ENCODE measurements around the gene SIAH2. TPM values are rescaled to one million over a fixed set of nuclear protein-coding genes. Genes with fewer than 3 reads are reported as not detected.

The SIAH2 gene
- total and polyA plus RNA-seq, 2 experiments from 2014 or later: 6.3 to 28.8 TPM

DNA sequence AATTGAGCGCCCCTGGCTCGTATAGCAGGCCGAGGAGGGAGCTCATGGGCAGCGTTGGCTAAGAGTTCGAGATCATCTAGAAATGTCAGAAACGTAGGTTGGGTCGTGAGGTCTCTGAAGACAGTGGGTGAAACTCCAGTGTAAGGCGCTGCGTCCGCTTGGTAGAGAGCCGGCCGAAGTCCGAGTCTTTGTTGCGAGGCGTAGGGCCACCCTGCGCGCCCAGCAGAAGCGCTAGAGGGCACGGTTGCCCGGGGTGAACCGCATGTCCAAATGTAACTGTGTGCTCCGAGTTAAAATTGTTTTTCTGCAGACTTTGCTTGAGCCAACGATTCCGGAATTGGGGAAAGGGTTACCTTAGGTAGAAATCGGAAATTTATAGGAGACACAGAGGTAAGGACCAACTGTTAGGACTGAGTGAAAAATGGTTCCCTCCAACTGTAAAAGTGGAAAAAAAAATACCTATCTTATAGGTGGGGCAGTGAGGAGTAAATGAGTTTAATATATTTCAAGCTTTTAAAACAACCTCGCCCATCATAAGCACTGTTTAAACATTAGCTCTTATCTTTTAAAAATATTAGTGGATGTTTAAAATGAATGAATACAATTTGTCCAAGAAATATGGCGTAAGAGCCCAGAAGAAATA, 993 bp upstream of the SIAH2 start:
- Histone ChIP-seq H3K9me2 (ENCODE audit: insufficient read depth) (no peaks in the 10 kb centered on the region), H3K27me3 (ENCODE audit: insufficient read depth) (peaks cover 45% of the 10 kb centered on the region), H3K4me2 (peak overlapping the region; percentile 98), H3K36me3 (ENCODE audit: insufficient read depth) (no peaks in the 10 kb centered on the region), H3K27ac (ENCODE audit: low read depth) (no peak overlapping the region), H3K4me1 (ENCODE audit: insufficient read depth) (peaks cover 33% of the 10 kb centered on the region), H3K79me2 (replicated peaks; ENCODE audit: insufficient read depth) (peaks cover 23% of the 10 kb centered on the region), H2AFZ (peak overlapping the region; percentile 98), H3K4me3 (peak overlapping the region; percentile 78), H4K20me1 (replicated peaks; ENCODE audit: insufficient read depth) (no peaks in the 10 kb centered on the region), H3F3A (replicated peaks; ENCODE audit: low read depth) (no peaks in the 10 kb centered on the region)
- H3K27ac Mint-ChIP-seq: peak overlapping the region; percentile 27; the same call in 1 of the 2 replicates
- peaks cover 25% of the 10 kb centered on the region for H3K27me3 Mint-ChIP-seq (ENCODE audit: insufficient read depth, low read depth, poor library complexity)
- TF ChIP-seq, protein P1, sequence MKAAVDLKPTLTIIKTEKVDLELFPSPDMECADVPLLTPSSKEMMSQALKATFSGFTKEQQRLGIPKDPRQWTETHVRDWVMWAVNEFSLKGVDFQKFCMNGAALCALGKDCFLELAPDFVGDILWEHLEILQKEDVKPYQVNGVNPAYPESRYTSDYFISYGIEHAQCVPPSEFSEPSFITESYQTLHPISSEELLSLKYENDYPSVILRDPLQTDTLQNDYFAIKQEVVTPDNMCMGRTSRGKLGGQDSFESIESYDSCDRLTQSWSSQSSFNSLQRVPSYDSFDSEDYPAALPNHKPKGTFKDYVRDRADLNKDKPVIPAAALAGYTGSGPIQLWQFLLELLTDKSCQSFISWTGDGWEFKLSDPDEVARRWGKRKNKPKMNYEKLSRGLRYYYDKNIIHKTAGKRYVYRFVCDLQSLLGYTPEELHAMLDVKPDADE (IDR thresholded peaks at IDR 0.05): no peak
- peak; percentile 6 for TF ChIP-seq EZH2 (IDR thresholded peaks at IDR 0.05; ENCODE audit: low read depth, unreplicated experiment)
- TF ChIP-seq, protein P2, sequence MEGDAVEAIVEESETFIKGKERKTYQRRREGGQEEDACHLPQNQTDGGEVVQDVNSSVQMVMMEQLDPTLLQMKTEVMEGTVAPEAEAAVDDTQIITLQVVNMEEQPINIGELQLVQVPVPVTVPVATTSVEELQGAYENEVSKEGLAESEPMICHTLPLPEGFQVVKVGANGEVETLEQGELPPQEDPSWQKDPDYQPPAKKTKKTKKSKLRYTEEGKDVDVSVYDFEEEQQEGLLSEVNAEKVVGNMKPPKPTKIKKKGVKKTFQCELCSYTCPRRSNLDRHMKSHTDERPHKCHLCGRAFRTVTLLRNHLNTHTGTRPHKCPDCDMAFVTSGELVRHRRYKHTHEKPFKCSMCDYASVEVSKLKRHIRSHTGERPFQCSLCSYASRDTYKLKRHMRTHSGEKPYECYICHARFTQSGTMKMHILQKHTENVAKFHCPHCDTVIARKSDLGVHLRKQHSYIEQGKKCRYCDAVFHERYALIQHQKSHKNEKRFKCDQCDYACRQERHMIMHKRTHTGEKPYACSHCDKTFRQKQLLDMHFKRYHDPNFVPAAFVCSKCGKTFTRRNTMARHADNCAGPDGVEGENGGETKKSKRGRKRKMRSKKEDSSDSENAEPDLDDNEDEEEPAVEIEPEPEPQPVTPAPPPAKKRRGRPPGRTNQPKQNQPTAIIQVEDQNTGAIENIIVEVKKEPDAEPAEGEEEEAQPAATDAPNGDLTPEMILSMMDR (conservative IDR thresholded peaks at IDR 0.05; ENCODE audit: low read depth in 2 of 2): peak; percentile 37 to 49
- DNase-seq (ENCODE audit: low spot score) (peak; percentile 61), ATAC-seq (peak; percentile 61)
- H3K36me3 Mint-ChIP-seq (ENCODE audit: low read depth): no peaks in the 10 kb centered on the region
- peak overlapping the region; percentile 84 for H3K4me3 Mint-ChIP-seq
- peaks cover 44% of the 10 kb centered on the region for H3K4me1 Mint-ChIP-seq
- no peaks in the 10 kb centered on the region for H3K9me3 Mint-ChIP-seq

DNA sequence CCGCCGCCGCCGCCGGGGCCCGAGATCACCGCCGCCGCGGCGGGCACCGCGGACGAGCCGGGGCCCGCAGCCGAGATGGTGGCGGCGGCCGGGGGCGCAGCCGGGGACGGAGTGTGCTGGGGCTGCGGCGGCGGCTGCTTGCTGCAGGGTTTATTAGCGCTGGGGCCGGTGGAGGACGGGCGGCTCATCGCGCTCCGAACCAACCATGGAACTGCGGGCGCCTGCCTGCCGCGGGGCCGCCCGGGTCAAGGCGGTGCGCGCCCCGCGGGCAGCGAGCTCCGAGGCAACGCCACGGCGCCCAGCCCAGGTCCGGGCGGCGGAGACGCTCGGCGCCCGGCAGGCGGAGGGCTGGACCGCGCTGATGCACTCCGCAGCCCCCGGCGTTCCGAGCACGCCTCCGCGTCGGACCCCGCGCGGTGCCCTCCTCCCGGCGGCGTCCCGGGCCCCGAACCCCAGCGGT, 277 bp downstream of the SIAH2 start:
- H3K27ac Mint-ChIP-seq: no peak overlapping the region
- peaks cover 25% of the 10 kb centered on the region for H3K27me3 Mint-ChIP-seq (ENCODE audit: insufficient read depth, low read depth, poor library complexity)
- Histone ChIP-seq H3K36me3 (ENCODE audit: insufficient read depth) (no peaks in the 10 kb centered on the region), H3K4me3 (peak overlapping the region; percentile 78), H3K4me1 (ENCODE audit: insufficient read depth) (peaks cover 33% of the 10 kb centered on the region), H3K27me3 (ENCODE audit: insufficient read depth) (peaks cover 45% of the 10 kb centered on the region), H3K27ac (ENCODE audit: low read depth) (no peak overlapping the region), H3K9me2 (ENCODE audit: insufficient read depth) (no peaks in the 10 kb centered on the region), H3F3A (replicated peaks; ENCODE audit: low read depth) (no peaks in the 10 kb centered on the region), H4K20me1 (replicated peaks; ENCODE audit: insufficient read depth) (no peaks in the 10 kb centered on the region; the same call in 1 of the 2 replicates), H3K4me2 (peak overlapping the region; percentile 98), H3K79me2 (replicated peaks; ENCODE audit: insufficient read depth) (peaks cover 24% of the 10 kb centered on the region), H2AFZ (no peak overlapping the region)
- DNase-seq (ENCODE audit: low spot score): no peak
- H3K4me1 Mint-ChIP-seq: peaks cover 46% of the 10 kb centered on the region
- peak overlapping the region; percentile 88; the same call in 2 of the 3 replicates for H3K4me3 Mint-ChIP-seq
- no peaks in the 10 kb centered on the region for H3K36me3 Mint-ChIP-seq (ENCODE audit: low read depth)
- no peaks in the 10 kb centered on the region for H3K9me3 Mint-ChIP-seq
- peak; percentile 48 for ATAC-seq
- TF ChIP-seq STAT1 (IDR thresholded peaks at IDR 0.05; ENCODE audit: unreplicated experiment): no peak
- no peak for TF ChIP-seq CREB1 (CRISPR knock-in tag; IDR thresholded peaks at IDR 0.05; ENCODE audit: low read depth)
- TF ChIP-seq, protein P3, sequence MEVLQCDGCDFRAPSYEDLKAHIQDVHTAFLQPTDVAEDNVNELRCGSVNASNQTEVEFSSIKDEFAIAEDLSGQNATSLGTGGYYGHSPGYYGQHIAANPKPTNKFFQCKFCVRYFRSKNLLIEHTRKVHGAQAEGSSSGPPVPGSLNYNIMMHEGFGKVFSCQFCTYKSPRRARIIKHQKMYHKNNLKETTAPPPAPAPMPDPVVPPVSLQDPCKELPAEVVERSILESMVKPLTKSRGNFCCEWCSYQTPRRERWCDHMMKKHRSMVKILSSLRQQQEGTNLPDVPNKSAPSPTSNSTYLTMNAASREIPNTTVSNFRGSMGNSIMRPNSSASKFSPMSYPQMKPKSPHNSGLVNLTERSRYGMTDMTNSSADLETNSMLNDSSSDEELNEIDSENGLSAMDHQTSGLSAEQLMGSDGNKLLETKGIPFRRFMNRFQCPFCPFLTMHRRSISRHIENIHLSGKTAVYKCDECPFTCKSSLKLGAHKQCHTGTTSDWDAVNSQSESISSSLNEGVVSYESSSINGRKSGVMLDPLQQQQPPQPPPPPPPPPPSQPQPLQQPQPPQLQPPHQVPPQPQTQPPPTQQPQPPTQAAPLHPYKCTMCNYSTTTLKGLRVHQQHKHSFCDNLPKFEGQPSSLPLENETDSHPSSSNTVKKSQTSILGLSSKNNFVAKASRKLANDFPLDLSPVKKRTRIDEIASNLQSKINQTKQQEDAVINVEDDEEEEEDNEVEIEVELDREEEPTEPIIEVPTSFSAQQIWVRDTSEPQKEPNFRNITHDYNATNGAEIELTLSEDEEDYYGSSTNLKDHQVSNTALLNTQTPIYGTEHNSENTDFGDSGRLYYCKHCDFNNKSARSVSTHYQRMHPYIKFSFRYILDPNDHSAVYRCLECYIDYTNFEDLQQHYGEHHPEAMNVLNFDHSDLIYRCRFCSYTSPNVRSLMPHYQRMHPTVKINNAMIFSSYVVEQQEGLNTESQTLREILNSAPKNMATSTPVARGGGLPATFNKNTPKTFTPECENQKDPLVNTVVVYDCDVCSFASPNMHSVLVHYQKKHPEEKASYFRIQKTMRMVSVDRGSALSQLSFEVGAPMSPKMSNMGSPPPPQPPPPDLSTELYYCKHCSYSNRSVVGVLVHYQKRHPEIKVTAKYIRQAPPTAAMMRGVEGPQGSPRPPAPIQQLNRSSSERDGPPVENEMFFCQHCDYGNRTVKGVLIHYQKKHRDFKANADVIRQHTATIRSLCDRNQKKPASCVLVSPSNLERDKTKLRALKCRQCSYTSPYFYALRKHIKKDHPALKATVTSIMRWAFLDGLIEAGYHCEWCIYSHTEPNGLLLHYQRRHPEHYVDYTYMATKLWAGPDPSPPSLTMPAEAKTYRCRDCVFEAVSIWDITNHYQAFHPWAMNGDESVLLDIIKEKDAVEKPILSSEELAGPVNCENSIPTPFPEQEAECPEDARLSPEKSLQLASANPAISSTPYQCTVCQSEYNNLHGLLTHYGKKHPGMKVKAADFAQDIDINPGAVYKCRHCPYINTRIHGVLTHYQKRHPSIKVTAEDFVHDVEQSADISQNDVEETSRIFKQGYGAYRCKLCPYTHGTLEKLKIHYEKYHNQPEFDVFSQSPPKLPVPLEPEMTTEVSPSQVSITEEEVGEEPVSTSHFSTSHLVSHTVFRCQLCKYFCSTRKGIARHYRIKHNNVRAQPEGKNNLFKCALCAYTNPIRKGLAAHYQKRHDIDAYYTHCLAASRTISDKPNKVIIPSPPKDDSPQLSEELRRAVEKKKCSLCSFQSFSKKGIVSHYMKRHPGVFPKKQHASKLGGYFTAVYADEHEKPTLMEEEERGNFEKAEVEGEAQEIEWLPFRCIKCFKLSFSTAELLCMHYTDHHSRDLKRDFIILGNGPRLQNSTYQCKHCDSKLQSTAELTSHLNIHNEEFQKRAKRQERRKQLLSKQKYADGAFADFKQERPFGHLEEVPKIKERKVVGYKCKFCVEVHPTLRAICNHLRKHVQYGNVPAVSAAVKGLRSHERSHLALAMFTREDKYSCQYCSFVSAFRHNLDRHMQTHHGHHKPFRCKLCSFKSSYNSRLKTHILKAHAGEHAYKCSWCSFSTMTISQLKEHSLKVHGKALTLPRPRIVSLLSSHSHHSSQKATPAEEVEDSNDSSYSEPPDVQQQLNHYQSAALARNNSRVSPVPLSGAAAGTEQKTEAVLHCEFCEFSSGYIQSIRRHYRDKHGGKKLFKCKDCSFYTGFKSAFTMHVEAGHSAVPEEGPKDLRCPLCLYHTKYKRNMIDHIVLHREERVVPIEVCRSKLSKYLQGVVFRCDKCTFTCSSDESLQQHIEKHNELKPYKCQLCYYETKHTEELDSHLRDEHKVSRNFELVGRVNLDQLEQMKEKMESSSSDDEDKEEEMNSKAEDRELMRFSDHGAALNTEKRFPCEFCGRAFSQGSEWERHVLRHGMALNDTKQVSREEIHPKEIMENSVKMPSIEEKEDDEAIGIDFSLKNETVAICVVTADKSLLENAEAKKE (CRISPR knock-in tag; IDR thresholded peaks at IDR 0.05): no peak
- TF ChIP-seq, protein P2 (conservative IDR thresholded peaks at IDR 0.05; ENCODE audit: low read depth in 2 of 2): no peak
